Spinal cord (tissue), 10 donors: Measurements from ENCODE around the gene HK2. TPM values are rescaled to one million over a fixed set of nuclear protein-coding genes. Genes with fewer than 3 reads are reported as not detected.
"Not testable (repeated sequence)": the region's sequence is repeated elsewhere in the genome, so short reads cannot be mapped to it uniquely, and the experiment has no call there.

Experiments
- DNase-seq, 6 donors: peaks; one replicate each; pipeline versions ENCODE4 v3.0.0 to v3.0.0-alpha.2; 2013 to 2015; ENCODE audit warnings: low spot score in 6 of 6, low read depth in 4 of 6
- H3K27ac ChIP-seq: one replicate; pipeline ENCODE4 v1.5.1; 2013; ENCODE audit warnings: low read depth, low read length, control low read depth
- H3K27me3 ChIP-seq: one replicate; pipeline ENCODE4 v1.6.1; 2013; ENCODE audit warnings: low read length; ENCODE audit not compliant: control insufficient read depth, insufficient read depth
- H3K36me3 ChIP-seq: one replicate; pipeline ENCODE4 v1.6.1; 2013; ENCODE audit warnings: low read length; ENCODE audit not compliant: control insufficient read depth, insufficient read depth
- H3K4me1 ChIP-seq: one replicate; pipeline ENCODE4 v1.6.1; 2013; ENCODE audit warnings: low read length; ENCODE audit not compliant: control insufficient read depth, insufficient read depth
- H3K4me3 ChIP-seq: one replicate; pipeline ENCODE4 v1.5.1; 2013; ENCODE audit warnings: low read depth, low read length, control low read depth
- H3K9me3 ChIP-seq: one replicate; pipeline ENCODE4 v1.6.1; 2013; ENCODE audit warnings: low read length; ENCODE audit not compliant: control insufficient read depth, insufficient read depth
- WGBS: methylation state at CpG from one replicate; pipeline ENCODE4 v1.1.5; 2013; ENCODE audit warnings: missing lambda C conversion rate; ENCODE audit not compliant: insufficient coverage; 5-methylcytosine and 5-hydroxymethylcytosine counted together
- polyA plus RNA-seq, 2 donors: library from polyadenylated mRNA; unstranded; fragments of 120-200 nt; gene quantifications; one replicate each; pipeline ENCODE4 v1.2.1, GENCODE V29; 2013; ENCODE audit not compliant: insufficient read length in 2 of 2
- total RNA-seq, 2 donors: library from RNA; depleted of rRNA in 1 of 2; stranded (reverse); fragments of 120-200 nt in 1 of 2; fragments of >200 nt in 1 of 2; gene quantifications; one replicate each; pipeline versions ENCODE4 v1.2.3 to v1.2.4, GENCODE V29; 2013 to 2014
- donor health status: healthy.

The HK2 gene
- total and polyA plus RNA-seq, 4 donors = 7.8 to 10.8 (median 10.3) TPM

GRCh38 chr2:74902281-74902860, 68.4 kb downstream of the HK2 start:
- H3K4me3 ChIP-seq = no peak overlapping the region
- H3K27ac ChIP-seq = no peak overlapping the region
- no peaks in the 10 kb centered on the region for H3K9me3 ChIP-seq
- no CpG with 5 or more reads among the region's 3 CpGs for WGBS
- no peaks in the 10 kb centered on the region for H3K36me3 ChIP-seq
- no peaks in the 10 kb centered on the region for H3K27me3 ChIP-seq
- H3K4me1 ChIP-seq = no peaks in the 10 kb centered on the region
- peak in 1 of 6 donors; percentile 20 for DNase-seq

- Histone ChIP-seq H3K27me3 (peaks cover 9% of the 10 kb centered on the region), H3K4me1 (peaks cover 7% of the 10 kb centered on the region), H3K27ac (no peak overlapping the region), H3K9me3 (no peaks in the 10 kb centered on the region), H3K36me3 (no peaks in the 10 kb centered on the region), H3K4me3 (no peak overlapping the region)
- 94% methylated on average over 5 of the region's 5 CpGs for WGBS
- DNase-seq = no peak
Measured at GRCh38 chr2:74906395-74906794, 72.5 kb downstream of the HK2 start.

GRCh38 chr2:74907560-74907959, 73.6 kb downstream of the HK2 start:
- not testable (repeated sequence) for H3K27me3 ChIP-seq, H3K36me3 ChIP-seq, H3K9me3 ChIP-seq, H3K4me3 ChIP-seq, H3K4me1 ChIP-seq, H3K27ac ChIP-seq, DNase-seq
- WGBS = no CpG with 5 or more reads among the region's 5 CpGs

- peaks cover 7% of the 10 kb centered on the region for H3K4me1 ChIP-seq
- peak in 1 of 6 donors; percentile 29 for DNase-seq
- no peak overlapping the region for H3K4me3 ChIP-seq
- H3K27ac ChIP-seq = no peak overlapping the region
- 32% methylated on average over 30 of the region's 31 CpGs for WGBS
- no peaks in the 10 kb centered on the region for H3K9me3 ChIP-seq
- H3K36me3 ChIP-seq = no peaks in the 10 kb centered on the region
- H3K27me3 ChIP-seq = peaks cover 9% of the 10 kb centered on the region
Measured at GRCh38 chr2:74908748-74909444, 75.0 kb downstream of the HK2 start.

GRCh38 chr2:74910245-74910644, 76.3 kb downstream of the HK2 start:
- no CpG with 5 or more reads among the region's 1 CpG for WGBS
- peaks cover 7% of the 10 kb centered on the region for H3K4me1 ChIP-seq

GRCh38 chr2:74911061-74911460, 77.1 kb downstream of the HK2 start:
- Histone ChIP-seq H3K27me3 (peaks cover 9% of the 10 kb centered on the region), H3K36me3 (no peaks in the 10 kb centered on the region), H3K27ac (no peak overlapping the region), H3K9me3 (no peaks in the 10 kb centered on the region), H3K4me1 (peaks cover 7% of the 10 kb centered on the region), H3K4me3 (no peak overlapping the region)
- DNase-seq = no peak
- 75% methylated on average over 1 of the region's 4 CpGs for WGBS

More at GRCh38 chr2:74910245-74910644, 76.3 kb downstream of the HK2 start:
- Histone ChIP-seq H3K9me3 (no peaks in the 10 kb centered on the region), H3K36me3 (no peaks in the 10 kb centered on the region), H3K27ac (no peak overlapping the region), H3K27me3 (peaks cover 9% of the 10 kb centered on the region), H3K4me3 (no peak overlapping the region)
- no peak for DNase-seq

GRCh38 chr2:74915743-74916142, 81.8 kb downstream of the HK2 start:
- WGBS = 96% methylated on average over 4 of the region's 4 CpGs
- no peak overlapping the region for H3K27ac ChIP-seq

GRCh38 chr2:74916394-74916793, 82.5 kb downstream of the HK2 start:
- no peak overlapping the region for H3K27ac ChIP-seq
- WGBS = 71% methylated on average over 2 of the region's 2 CpGs
- no peaks in the 10 kb centered on the region for H3K27me3 ChIP-seq
- H3K36me3 ChIP-seq = no peaks in the 10 kb centered on the region
- H3K4me3 ChIP-seq = no peak overlapping the region
- H3K4me1 ChIP-seq = peaks cover 9% of the 10 kb centered on the region
- no peak for DNase-seq
- H3K9me3 ChIP-seq = no peaks in the 10 kb centered on the region

More at GRCh38 chr2:74915743-74916142, 81.8 kb downstream of the HK2 start:
- no peak for DNase-seq
- H3K36me3 ChIP-seq = no peaks in the 10 kb centered on the region
- H3K4me3 ChIP-seq = no peak overlapping the region
- no peaks in the 10 kb centered on the region for H3K9me3 ChIP-seq
- H3K4me1 ChIP-seq = peaks cover 9% of the 10 kb centered on the region
- H3K27me3 ChIP-seq = no peaks in the 10 kb centered on the region

- H3K27ac ChIP-seq = no peak overlapping the region
- 86% methylated on average over 17 of the region's 20 CpGs for WGBS
- H3K27me3 ChIP-seq = no peaks in the 10 kb centered on the region
- H3K4me3 ChIP-seq = no peak overlapping the region
- H3K4me1 ChIP-seq = peaks cover 9% of the 10 kb centered on the region
- DNase-seq = no peak
- no peaks in the 10 kb centered on the region for H3K36me3 ChIP-seq
- H3K9me3 ChIP-seq = no peaks in the 10 kb centered on the region
Measured at GRCh38 chr2:74917702-74918619, 84.0 kb downstream of the HK2 start.
